Stimulated activated CD4-positive, alpha-beta T cell treated with anti-CD3 and anti-CD28 coated beads, TNF-alpha, amount 100 ng/mL, for 24 hours (primary cell): ENCODE data around the gene ZNF768.
"Not testable (repeated sequence)": the region's sequence is repeated elsewhere in the genome, so short reads cannot be mapped to it uniquely, and the experiment has no call there.

ENCODE experiments used
- DNase-seq, 3 experiments: peaks; one replicate each; pipeline ENCODE4 v3.0.0-alpha.2; 2020; ENCODE audit warnings: low read depth in 3 of 3

The ZNF768 gene

GRCh38 chr16:30510376-30510938 lies 15.9 kb downstream of the ZNF768 start:
- DNase-seq, result no peak

- DNase-seq, result no peak
Measured at GRCh38 chr16:30509081-30509765, 17.1 kb downstream of the ZNF768 start.

- DNase-seq, result no peak
Measured at GRCh38 chr16:30503403-30504296, 22.7 kb downstream of the ZNF768 start.

- no peak for DNase-seq
Measured at GRCh38 chr16:30499284-30499683, 27.1 kb downstream of the ZNF768 start.

GRCh38 chr16:30494709-30495108 lies 31.7 kb downstream of the ZNF768 start:
- DNase-seq, result no peak

- DNase-seq, result no peak
Measured at GRCh38 chr16:30493941-30494488, 32.4 kb downstream of the ZNF768 start.

GRCh38 chr16:30491744-30492308 lies 34.5 kb downstream of the ZNF768 start:
- DNase-seq, result no peak

- no peak for DNase-seq
Measured at GRCh38 chr16:30491229-30491628, 35.1 kb downstream of the ZNF768 start.

GRCh38 chr16:30490210-30490609 lies 36.2 kb downstream of the ZNF768 start:
- DNase-seq, result no peak

- DNase-seq, result no peak
Measured at GRCh38 chr16:30488764-30489605, 37.4 kb downstream of the ZNF768 start.

- DNase-seq, result no peak
Measured at GRCh38 chr16:30485818-30486436, 40.4 kb downstream of the ZNF768 start.

GRCh38 chr16:30484887-30485286 lies 41.5 kb downstream of the ZNF768 start:
- DNase-seq, result no peak

GRCh38 chr16:30482366-30482765 lies 44.0 kb downstream of the ZNF768 start:
- DNase-seq, result no peak

GRCh38 chr16:30481381-30481780 lies 45.0 kb downstream of the ZNF768 start:
- no peak for DNase-seq

- DNase-seq, result no peak
Measured at GRCh38 chr16:30478766-30479478, 47.4 kb downstream of the ZNF768 start.

GRCh38 chr16:30477773-30478172 lies 48.6 kb downstream of the ZNF768 start:
- not testable (repeated sequence) for DNase-seq

- DNase-seq, result no peak
Measured at GRCh38 chr16:30476991-30477390, 49.4 kb downstream of the ZNF768 start.

- DNase-seq, result no peak
Measured at GRCh38 chr16:30474684-30475083, 51.7 kb downstream of the ZNF768 start.

GRCh38 chr16:30474074-30474452 lies 52.3 kb downstream of the ZNF768 start:
- no peak for DNase-seq
